Naive thymus-derived CD8-positive, alpha-beta T cell (primary cell): Measurements from ENCODE around the gene C3orf20. TPM values are rescaled to one million over a fixed set of nuclear protein-coding genes. Genes with fewer than 3 reads are reported as not detected.

Experiments used
- ATAC-seq, 2 donors: fragments of 150-1000 bp; cut with Tn5 transposase in 1 of 2; sonication (Bioruptor Pico), chemical (Tn5 transposase) in 1 of 2; 1 replicate in 1 of 2; 2 replicates in 1 of 2; pipeline ENCODE4 v1.10.0; 2021; ENCODE audit warnings: mild to moderate bottlenecking in 2 of 2, moderate library complexity in 2 of 2
- POLR2A ChIA-PET: fragments of 350-600 bp; sonication (Branson Sonifier 250); formaldehyde crosslinking; loops from one replicate; lab custom pipeline; 2021; ENCODE audit warnings: antibody characterized with exemption; lab: Charles Lee
- DNase-seq, 10 donors: peaks; one replicate each; pipeline versions ENCODE4 v3.0.0 to v3.0.0-alpha.2; 2020 to 2022
- H3K27ac Mint-ChIP-seq, 10 donors: one replicate each; pipeline ENCODE4 v1.8.0; 2020 to 2022; ENCODE audit warnings: mild to moderate bottlenecking in 10 of 10, mixed read lengths in 10 of 10, moderate library complexity in 4 of 10, inconsistent platforms in 1 of 10
- H3K27me3 Mint-ChIP-seq, 5 donors: one replicate each; pipeline ENCODE4 v1.8.0; 2021 to 2022; ENCODE audit warnings: mixed read lengths in 5 of 5
- H3K36me3 Mint-ChIP-seq, 3 donors: one replicate each; pipeline ENCODE4 v1.8.0; 2020 to 2022; ENCODE audit warnings: mixed read lengths in 3 of 3, mild to moderate bottlenecking in 2 of 3, inconsistent platforms in 1 of 3
- H3K4me1 Mint-ChIP-seq, 4 donors: one replicate each; pipeline ENCODE4 v1.8.0; 2021 to 2022; ENCODE audit warnings: mixed read lengths in 4 of 4
- H3K4me3 Mint-ChIP-seq, 10 donors: one replicate each; pipeline ENCODE4 v1.8.0; 2020 to 2022; ENCODE audit warnings: mild to moderate bottlenecking in 10 of 10, mixed read lengths in 10 of 10, moderate library complexity in 6 of 10, inconsistent platforms in 1 of 10
- H3K9me3 Mint-ChIP-seq, 9 donors: one replicate each; pipeline ENCODE4 v1.8.0; 2020 to 2022; ENCODE audit warnings: mixed read lengths in 9 of 9, mild to moderate bottlenecking in 3 of 9, inconsistent platforms in 1 of 9, moderate library complexity in 1 of 9
- polyA plus RNA-seq, 3 donors: library from polyadenylated mRNA; unstranded; fragments of 300-500 nt; fragmentation: Illumina TruSeq; gene quantifications; one replicate each; pipeline ENCODE4 v1.2.3, GENCODE V29; 2021
- total RNA-seq, 8 experiments: library from RNA in 2 of 8; stranded (reverse) in 2 of 8; gene quantifications; one replicate each; pipeline ENCODE4 v1.2.3 and lab custom pipeline; 2021 to 2026

The C3orf20 gene
- total and polyA plus RNA-seq, 5 experiments from 2014 or later: 0.03 to 0.69 (median 0.44) TPM; not detected in 2

GRCh38 chr3:14819671-14820070 lies 144.7 kb downstream of the C3orf20 start:
- no peak overlapping the region for H3K4me3 Mint-ChIP-seq
- H3K36me3 Mint-ChIP-seq: no peaks in the 10 kb centered on the region
- no peaks in the 10 kb centered on the region for H3K4me1 Mint-ChIP-seq
- no peaks in the 10 kb centered on the region for H3K9me3 Mint-ChIP-seq
- ATAC-seq: no peak
- H3K27me3 Mint-ChIP-seq: peaks cover 5 to 30% (median 13%) of the 10 kb centered on the region in 5 donors
- no peak overlapping the region for H3K27ac Mint-ChIP-seq
- POLR2A ChIA-PET: no interaction called here
- no peak for DNase-seq

DNA sequence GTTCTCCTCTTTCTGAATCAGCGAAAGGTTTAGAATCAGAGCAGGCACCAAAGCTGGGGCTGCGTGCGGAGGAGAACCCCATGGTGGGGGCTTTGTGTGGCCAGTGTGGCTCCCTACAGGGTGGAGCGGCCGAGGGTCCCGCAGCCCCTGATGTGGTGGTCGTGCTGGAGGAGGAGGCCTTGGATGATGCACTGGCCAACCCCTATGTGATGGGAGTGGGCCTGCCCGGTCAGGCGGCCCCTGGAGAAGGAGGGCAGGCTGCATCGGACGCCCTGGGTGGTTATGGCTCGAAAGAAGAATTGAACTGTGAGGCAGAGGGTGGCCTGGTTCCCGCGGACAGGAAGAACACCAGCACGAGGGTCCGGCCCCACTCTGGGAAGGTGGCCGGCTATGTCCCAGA lies 145.2 kb downstream of the C3orf20 start:
- H3K4me1 Mint-ChIP-seq: no peaks in the 10 kb centered on the region
- no peak overlapping the region for H3K4me3 Mint-ChIP-seq
- ATAC-seq: no peak
- no peak for DNase-seq
- H3K27ac Mint-ChIP-seq: no peak overlapping the region
- POLR2A ChIA-PET: no interaction called here
- H3K27me3 Mint-ChIP-seq: peaks cover under 1 to 25% (median 11%) of the 10 kb centered on the region in 5 donors
- H3K9me3 Mint-ChIP-seq: no peaks in the 10 kb centered on the region
- no peaks in the 10 kb centered on the region for H3K36me3 Mint-ChIP-seq

GRCh38 chr3:14821151-14821550 lies 146.2 kb downstream of the C3orf20 start:
- H3K9me3 Mint-ChIP-seq: no peaks in the 10 kb centered on the region
- H3K4me1 Mint-ChIP-seq: no peaks in the 10 kb centered on the region
- DNase-seq: no peak
- peaks cover 0 to 22% (median 11%) of the 10 kb centered on the region in 5 donors for H3K27me3 Mint-ChIP-seq
- no peak overlapping the region for H3K27ac Mint-ChIP-seq
- no peak overlapping the region for H3K4me3 Mint-ChIP-seq
- no peaks in the 10 kb centered on the region for H3K36me3 Mint-ChIP-seq
- POLR2A ChIA-PET: interaction anchor here (0.8 kb wide), 1 partner anchor 18 kb away, joined by 3 read pairs; no protein-coding TSS in a partner anchor
- ATAC-seq: no peak

GRCh38 chr3:14822134-14822533 lies 147.2 kb downstream of the C3orf20 start:
- Mint-ChIP-seq H3K27ac (no peak overlapping the region), H3K9me3 (no peaks in the 10 kb centered on the region), H3K36me3 (no peaks in the 10 kb centered on the region), H3K4me3 (no peak overlapping the region), H3K4me1 (no peaks in the 10 kb centered on the region), H3K27me3 (peaks cover 0 to 22% (median 8%) of the 10 kb centered on the region in 5 donors)
- POLR2A ChIA-PET: no interaction called here
- DNase-seq (no peak), ATAC-seq (no peak)

Other genes starting within 250 kb of the C3orf20 start
- gene GRIP2, start 134.8 kb upstream of the C3orf20 start, total RNA-seq: not detected
- not detected for gene GRIP2, start 134.8 kb upstream of the C3orf20 start, polyA plus RNA-seq
- gene CCDC174, start 23.4 kb upstream of the C3orf20 start, total RNA-seq: 10 to 100 TPM; 43.0 to 47.1 TPM
- 10 to 100 TPM; 16.6 to 26.2 (median 22.8) TPM for gene CCDC174, start 23.4 kb upstream of the C3orf20 start, polyA plus RNA-seq
- gene FGD5, start 143.8 kb downstream of the C3orf20 start, total RNA-seq: under 1 TPM in 1 of 2 experiments, not detected in 1; 0.05 TPM
- gene FGD5, start 143.8 kb downstream of the C3orf20 start, polyA plus RNA-seq: not detected